HEK293 (cell line): ENCODE results near the gene BRCA1.
A peak's percentile ranks its signal among the peaks of the same experiment; 100 is the strongest.

Experiments
- GLI2 ChIP-seq: fragments of 450-650 bp; formaldehyde crosslinking; IDR thresholded peaks from 2 replicates; pipeline ENCODE4; 2017; ENCODE audit warnings: missing biosample characterization, missing genetic modification characterization, low read depth, borderline replicate concordance
- IKZF3 ChIP-seq: fragments of 450-650 bp; IDR thresholded peaks from 2 replicates; pipeline ENCODE4 v1.5.0; 2018; ENCODE audit warnings: missing biosample characterization, mild to moderate bottlenecking, missing genetic modification characterization, moderate library complexity
- KLF16 ChIP-seq: fragments of 450-650 bp; formaldehyde crosslinking; IDR thresholded peaks from 2 replicates; pipeline ENCODE4 v1.5.1; 2017; ENCODE audit warnings: missing biosample characterization, missing genetic modification characterization
- KLF8 ChIP-seq: fragments of 450-650 bp; formaldehyde crosslinking; IDR thresholded peaks from 2 replicates; pipeline ENCODE4 v1.5.1; 2016; ENCODE audit warnings: missing biosample characterization, missing genetic modification characterization
- KLF9 ChIP-seq: fragments of 450-650 bp; formaldehyde crosslinking; IDR thresholded peaks from 2 replicates; pipeline ENCODE4 v1.5.1; 2016; ENCODE audit warnings: missing biosample characterization, missing genetic modification characterization, low read depth
- PRDM1 ChIP-seq: fragments of 450-650 bp; formaldehyde crosslinking; IDR thresholded peaks from 2 replicates; pipeline ENCODE4; 2016; ENCODE audit warnings: missing biosample characterization, missing genetic modification characterization
- PRDM2 ChIP-seq: fragments of 450-650 bp; formaldehyde crosslinking; IDR thresholded peaks from 2 replicates; pipeline ENCODE4 v1.5.1; 2016; ENCODE audit warnings: missing biosample characterization, missing genetic modification characterization, borderline replicate concordance
- YY2 ChIP-seq: fragments of 450-650 bp; formaldehyde crosslinking; IDR thresholded peaks from 2 replicates; pipeline ENCODE4 v1.5.1; 2016; ENCODE audit warnings: missing biosample characterization, missing genetic modification characterization
- ZBTB1 ChIP-seq: fragments of 450-650 bp; formaldehyde crosslinking; IDR thresholded peaks from 2 replicates; pipeline ENCODE4 v1.5.1; 2016; ENCODE audit warnings: missing biosample characterization, missing genetic modification characterization
- ZBTB48 ChIP-seq: fragments of 450-650 bp; formaldehyde crosslinking; IDR thresholded peaks from 2 replicates; pipeline ENCODE4 v1.5.1; 2016; ENCODE audit warnings: missing biosample characterization, missing genetic modification characterization
- ZBTB8A ChIP-seq: fragments of 450-650 bp; formaldehyde crosslinking; IDR thresholded peaks from 2 replicates; pipeline ENCODE4 v1.5.1; 2016; ENCODE audit warnings: missing biosample characterization, missing genetic modification characterization
- ZEB2 ChIP-seq: fragments of 450-650 bp; formaldehyde crosslinking; IDR thresholded peaks from 2 replicates; pipeline ENCODE4 v1.5.1; 2016; ENCODE audit warnings: missing biosample characterization, missing genetic modification characterization
- ZIC2 ChIP-seq: fragments of 450-650 bp; formaldehyde crosslinking; IDR thresholded peaks from 2 replicates; pipeline ENCODE4 v1.5.1; 2016; ENCODE audit warnings: missing biosample characterization, missing genetic modification characterization
- ZNF114 ChIP-seq: fragments of 450-650 bp; formaldehyde crosslinking; IDR thresholded peaks from 2 replicates; pipeline ENCODE4 v1.5.0; 2017; ENCODE audit warnings: missing biosample characterization, missing genetic modification characterization
- ZNF324 ChIP-seq: fragments of 450-650 bp; formaldehyde crosslinking; IDR thresholded peaks from 2 replicates; pipeline ENCODE4 v1.5.1; 2016; ENCODE audit warnings: missing biosample characterization, missing genetic modification characterization
- ZNF366 ChIP-seq: fragments of 450-650 bp; formaldehyde crosslinking; conservative IDR thresholded peaks from 2 replicates; pipeline ENCODE4 v1.5.1; 2016; ENCODE audit warnings: missing biosample characterization, missing genetic modification characterization
- ZNF391 ChIP-seq: fragments of 450-650 bp; formaldehyde crosslinking; IDR thresholded peaks from 2 replicates; pipeline ENCODE4 v1.5.1; 2016; ENCODE audit warnings: low read depth, missing biosample characterization, missing genetic modification characterization, borderline replicate concordance
- ZNF530 ChIP-seq: fragments of 450-650 bp; formaldehyde crosslinking; IDR thresholded peaks from 2 replicates; pipeline ENCODE4 v1.5.1; 2016; ENCODE audit warnings: low read depth, missing biosample characterization, missing genetic modification characterization
- ZNF544 ChIP-seq: fragments of 450-650 bp; formaldehyde crosslinking; IDR thresholded peaks from 2 replicates; pipeline ENCODE4 v1.5.0; 2017; ENCODE audit warnings: missing biosample characterization, missing genetic modification characterization
- ZNF548 ChIP-seq: fragments of 450-650 bp; formaldehyde crosslinking; IDR thresholded peaks from 2 replicates; pipeline ENCODE4 v1.5.1; 2016; ENCODE audit warnings: missing biosample characterization, missing genetic modification characterization
- ZNF560 ChIP-seq: fragments of 450-650 bp; formaldehyde crosslinking; IDR thresholded peaks from 2 replicates; pipeline ENCODE4 v1.5.1; 2017; ENCODE audit warnings: missing biosample characterization, missing genetic modification characterization, borderline replicate concordance
- ZNF621 ChIP-seq: fragments of 450-650 bp; formaldehyde crosslinking; IDR thresholded peaks from 2 replicates; pipeline ENCODE4 v1.5.1; 2017; ENCODE audit warnings: missing biosample characterization, missing genetic modification characterization
- ZNF623 ChIP-seq: fragments of 450-650 bp; formaldehyde crosslinking; IDR thresholded peaks from 2 replicates; pipeline ENCODE4 v1.5.1; 2016; ENCODE audit warnings: missing biosample characterization, missing genetic modification characterization
- ZNF629 ChIP-seq: fragments of 450-650 bp; formaldehyde crosslinking; IDR thresholded peaks from 2 replicates; pipeline ENCODE4 v1.5.1; 2017; ENCODE audit warnings: missing biosample characterization, missing genetic modification characterization
- ZNF776 ChIP-seq: fragments of 450-650 bp; formaldehyde crosslinking; IDR thresholded peaks from 2 replicates; pipeline ENCODE4 v1.5.0; 2017; ENCODE audit warnings: missing biosample characterization, missing genetic modification characterization, borderline replicate concordance
- ZNF843 ChIP-seq: fragments of 450-650 bp; formaldehyde crosslinking; IDR thresholded peaks from 2 replicates; pipeline ENCODE4 v1.5.1; 2016; ENCODE audit warnings: missing biosample characterization, missing genetic modification characterization
- TF ChIP-seq, protein P1 (sequence below): fragments of 450-650 bp; formaldehyde crosslinking; IDR thresholded peaks from 2 replicates; pipeline ENCODE4 v1.5.1; 2016; ENCODE audit warnings: missing biosample characterization, missing genetic modification characterization
- TF ChIP-seq, protein P2 (sequence below): fragments of 450-650 bp; formaldehyde crosslinking; IDR thresholded peaks from 2 replicates; pipeline ENCODE4 v1.5.1; 2016; ENCODE audit warnings: missing biosample characterization, missing genetic modification characterization
- TF ChIP-seq, protein P3 (sequence below): fragments of 450-650 bp; formaldehyde crosslinking; IDR thresholded peaks from 2 replicates; pipeline ENCODE4 v1.5.1; 2016; ENCODE audit warnings: missing biosample characterization, missing genetic modification characterization
- TF ChIP-seq, protein P4 (sequence below): fragments of 450-650 bp; formaldehyde crosslinking; IDR thresholded peaks from 2 replicates; pipeline ENCODE4 v1.5.1; 2016; ENCODE audit warnings: missing biosample characterization, missing genetic modification characterization, low read depth

The BRCA1 gene

DNA sequence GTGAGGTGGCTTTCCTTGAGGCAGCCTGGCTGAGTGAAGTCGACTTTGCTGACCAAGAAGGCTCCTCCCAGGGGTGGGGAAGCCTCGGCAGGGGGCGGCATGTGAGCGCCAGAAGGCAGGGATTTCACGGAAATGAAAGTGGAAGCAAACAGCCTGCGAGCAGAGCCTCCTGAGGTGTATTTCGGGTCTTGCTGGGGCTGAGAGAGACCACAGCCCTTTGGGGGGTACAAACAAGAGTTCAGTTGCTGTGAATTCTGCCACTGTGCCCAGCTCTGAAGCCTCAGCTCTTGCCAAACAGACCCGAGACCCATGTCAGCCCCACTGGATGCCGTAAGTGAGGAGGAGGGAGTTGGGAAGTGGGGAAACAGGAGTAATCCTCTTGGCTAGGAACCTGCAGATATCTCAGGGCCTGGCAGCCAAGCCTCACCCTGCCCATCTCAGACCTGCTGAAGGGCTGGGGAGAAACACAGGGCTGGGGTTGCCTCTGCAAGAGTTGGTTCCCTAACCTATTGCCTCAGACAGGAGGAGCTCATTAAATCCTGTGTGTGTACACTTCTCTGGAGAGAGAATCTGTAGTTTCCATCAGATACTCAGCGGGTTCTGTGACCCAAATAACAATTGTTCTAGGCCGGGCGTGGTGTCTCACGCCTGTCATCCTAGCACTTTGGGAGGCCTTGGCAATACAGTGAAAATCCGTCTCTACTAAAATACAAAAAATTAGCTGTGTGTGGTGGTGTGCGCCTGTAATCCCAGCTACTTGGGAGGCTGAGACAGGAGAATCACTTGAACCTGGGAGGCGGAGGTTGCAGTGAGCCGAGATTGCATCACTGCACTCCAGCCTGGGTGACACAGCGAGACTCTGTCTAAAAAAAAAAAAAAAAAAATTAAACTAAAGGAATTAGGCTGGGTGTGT lies 118.3 kb downstream of the BRCA1 start, which contains the start of gene IFI35 (continued):
- no peak for TF ChIP-seq ZNF629
- TF ChIP-seq, protein P1, sequence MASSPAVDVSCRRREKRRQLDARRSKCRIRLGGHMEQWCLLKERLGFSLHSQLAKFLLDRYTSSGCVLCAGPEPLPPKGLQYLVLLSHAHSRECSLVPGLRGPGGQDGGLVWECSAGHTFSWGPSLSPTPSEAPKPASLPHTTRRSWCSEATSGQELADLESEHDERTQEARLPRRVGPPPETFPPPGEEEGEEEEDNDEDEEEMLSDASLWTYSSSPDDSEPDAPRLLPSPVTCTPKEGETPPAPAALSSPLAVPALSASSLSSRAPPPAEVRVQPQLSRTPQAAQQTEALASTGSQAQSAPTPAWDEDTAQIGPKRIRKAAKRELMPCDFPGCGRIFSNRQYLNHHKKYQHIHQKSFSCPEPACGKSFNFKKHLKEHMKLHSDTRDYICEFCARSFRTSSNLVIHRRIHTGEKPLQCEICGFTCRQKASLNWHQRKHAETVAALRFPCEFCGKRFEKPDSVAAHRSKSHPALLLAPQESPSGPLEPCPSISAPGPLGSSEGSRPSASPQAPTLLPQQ (tag by site-specific recombination) = no peak
- TF ChIP-seq KLF9 (tag by site-specific recombination) = no peak
- TF ChIP-seq ZEB2 (tag by site-specific recombination) = no peak
- TF ChIP-seq IKZF3 (tag by site-specific recombination) = peak; percentile 53; the same call in 1 of the 2 replicates
- 0 out of 2 replicates have a peak, but pooled peaks have one; percentile 16 for TF ChIP-seq KLF8
- TF ChIP-seq ZNF530 (tag by site-specific recombination) = no peak
- TF ChIP-seq, protein P2, sequence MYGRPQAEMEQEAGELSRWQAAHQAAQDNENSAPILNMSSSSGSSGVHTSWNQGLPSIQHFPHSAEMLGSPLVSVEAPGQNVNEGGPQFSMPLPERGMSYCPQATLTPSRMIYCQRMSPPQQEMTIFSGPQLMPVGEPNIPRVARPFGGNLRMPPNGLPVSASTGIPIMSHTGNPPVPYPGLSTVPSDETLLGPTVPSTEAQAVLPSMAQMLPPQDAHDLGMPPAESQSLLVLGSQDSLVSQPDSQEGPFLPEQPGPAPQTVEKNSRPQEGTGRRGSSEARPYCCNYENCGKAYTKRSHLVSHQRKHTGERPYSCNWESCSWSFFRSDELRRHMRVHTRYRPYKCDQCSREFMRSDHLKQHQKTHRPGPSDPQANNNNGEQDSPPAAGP (tag by site-specific recombination) = peak; percentile 45; the same call in 1 of the 2 replicates
- TF ChIP-seq ZNF324 (tag by site-specific recombination) = 0 out of 2 replicates have a peak, but pooled peaks have one; percentile 31
- no peak for TF ChIP-seq PRDM2 (tag by site-specific recombination)
- TF ChIP-seq, protein P3, sequence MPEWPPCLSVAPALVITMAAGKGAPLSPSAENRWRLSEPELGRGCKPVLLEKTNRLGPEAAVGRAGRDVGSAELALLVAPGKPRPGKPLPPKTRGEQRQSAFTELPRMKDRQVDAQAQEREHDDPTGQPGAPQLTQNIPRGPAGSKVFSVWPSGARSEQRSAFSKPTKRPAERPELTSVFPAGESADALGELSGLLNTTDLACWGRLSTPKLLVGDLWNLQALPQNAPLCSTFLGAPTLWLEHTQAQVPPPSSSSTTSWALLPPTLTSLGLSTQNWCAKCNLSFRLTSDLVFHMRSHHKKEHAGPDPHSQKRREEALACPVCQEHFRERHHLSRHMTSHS (tag by site-specific recombination) = no peak
- TF ChIP-seq GLI2 (tag by site-specific recombination) = no peak
- TF ChIP-seq ZNF560 (tag by site-specific recombination) = no peak
- TF ChIP-seq KLF16 = no peak
- TF ChIP-seq ZBTB48 = peak; percentile 62
- TF ChIP-seq ZNF843 (tag by site-specific recombination) = no peak
- TF ChIP-seq, protein P4, sequence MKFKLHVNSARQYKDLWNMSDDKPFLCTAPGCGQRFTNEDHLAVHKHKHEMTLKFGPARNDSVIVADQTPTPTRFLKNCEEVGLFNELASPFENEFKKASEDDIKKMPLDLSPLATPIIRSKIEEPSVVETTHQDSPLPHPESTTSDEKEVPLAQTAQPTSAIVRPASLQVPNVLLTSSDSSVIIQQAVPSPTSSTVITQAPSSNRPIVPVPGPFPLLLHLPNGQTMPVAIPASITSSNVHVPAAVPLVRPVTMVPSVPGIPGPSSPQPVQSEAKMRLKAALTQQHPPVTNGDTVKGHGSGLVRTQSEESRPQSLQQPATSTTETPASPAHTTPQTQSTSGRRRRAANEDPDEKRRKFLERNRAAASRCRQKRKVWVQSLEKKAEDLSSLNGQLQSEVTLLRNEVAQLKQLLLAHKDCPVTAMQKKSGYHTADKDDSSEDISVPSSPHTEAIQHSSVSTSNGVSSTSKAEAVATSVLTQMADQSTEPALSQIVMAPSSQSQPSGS (tag by site-specific recombination) = no peak
- TF ChIP-seq ZNF544 = no peak
- TF ChIP-seq ZIC2 (tag by site-specific recombination) = peak; percentile 76
- TF ChIP-seq ZNF548 (tag by site-specific recombination) = no peak
- 0 out of 2 replicates have a peak, but pooled peaks have one; percentile 25 for TF ChIP-seq ZBTB8A (tag by site-specific recombination)
- no peak for TF ChIP-seq YY2 (tag by site-specific recombination)
- no peak for TF ChIP-seq ZNF621
- no peak for TF ChIP-seq ZNF366 (tag by site-specific recombination)
- no peak for TF ChIP-seq ZNF776 (tag by site-specific recombination)
- TF ChIP-seq PRDM1 (tag by site-specific recombination) = no peak
- no peak for TF ChIP-seq ZNF623 (tag by site-specific recombination)
- TF ChIP-seq ZBTB1 (tag by site-specific recombination) = no peak
- TF ChIP-seq ZNF391 (tag by site-specific recombination) = no peak
- TF ChIP-seq ZNF114 (tag by site-specific recombination) = no peak
